H1 (cell line): ENCODE data around the gene NOC4L. TPM values are rescaled to one million over a fixed set of nuclear protein-coding genes. Genes with fewer than 3 reads are reported as not detected.

Experiments
- CTCF ChIA-PET: fragments of 300-600 bp; sonication (Branson Sonifier 250); formaldehyde crosslinking; loops from one replicate; lab custom pipeline; 2021; ENCODE audit not compliant: partially characterized antibody; lab: Charles Lee
- POLR2A ChIA-PET: fragments of 300-600 bp; sonication (Branson Sonifier 250); formaldehyde crosslinking; loops from one replicate; lab custom pipeline; 2021; ENCODE audit warnings: inconsistent platforms; ENCODE audit not compliant: partially characterized antibody; lab: Charles Lee
- DNase-seq, 2 experiments: peaks; one replicate each; pipeline versions ENCODE4 v3.0.0 to v3.0.0-alpha.2; 2010 to 2022; ENCODE audit warnings: low spot score in 2 of 2, low read depth in 1 of 2, mixed read lengths in 1 of 2
- FAIRE-seq: peaks from 2 replicates; lab custom pipeline; 2011; peaks lifted over from hg19 to GRCh38; lab: Jason Lieb, UNC
- H2AFZ ChIP-seq: 2 replicates; pipeline ENCODE4 v1.8.1; 2012; ENCODE audit warnings: low read length, inconsistent platforms
- H2AK5ac ChIP-seq: 2 replicates; pipeline ENCODE4 v1.6.1; 2013; ENCODE audit warnings: low read depth, low read length
- H2BK120ac ChIP-seq: replicated peaks from 2 replicates; pipeline ENCODE3; 2013; ENCODE audit warnings: low read depth, low read length, inconsistent platforms
- H2BK12ac ChIP-seq: 2 replicates; pipeline ENCODE4 v1.6.1; 2013; ENCODE audit warnings: low read depth, low read length
- H2BK15ac ChIP-seq: 2 replicates; pipeline ENCODE4 v1.6.1; 2013; ENCODE audit warnings: low read length
- H2BK20ac ChIP-seq: 2 replicates; pipeline ENCODE4 v1.6.1; 2013; ENCODE audit warnings: low read length
- H2BK5ac ChIP-seq: 2 replicates; pipeline ENCODE4 v1.6.1; 2013; ENCODE audit warnings: low read depth, low read length
- H3K14ac ChIP-seq: 2 replicates; pipeline ENCODE4 v1.6.1; 2013; ENCODE audit warnings: inconsistent platforms; ENCODE audit not compliant: insufficient read length
- H3K18ac ChIP-seq: 2 replicates; pipeline ENCODE4 v1.6.1; 2013; ENCODE audit warnings: low read length; ENCODE audit errors: extremely low read depth
- H3K23ac ChIP-seq: 2 replicates; pipeline ENCODE4 v1.6.1; 2013; ENCODE audit warnings: inconsistent platforms; ENCODE audit not compliant: insufficient read length
- H3K23me2 ChIP-seq: 2 replicates; pipeline ENCODE4 v1.6.1; 2013; ENCODE audit warnings: low read depth, low read length
- H3K27ac ChIP-seq: 2 replicates; pipeline ENCODE4 v1.6.1; 2011; ENCODE audit warnings: low read depth, low read length, inconsistent platforms
- H3K27me3 ChIP-seq, 4 experiments: replicated peaks in 1 of 4; 1 replicate in 1 of 4; 2 replicates in 3 of 4; pipeline versions ENCODE4 v1.6.1 to v1.8.1; 2011 to 2013; ENCODE audit warnings: low read length in 3 of 4, mild to moderate bottlenecking in 3 of 4, inconsistent platforms in 2 of 4, mixed read lengths in 2 of 4, moderate library complexity in 1 of 4; ENCODE audit not compliant: control insufficient read depth in 3 of 4, insufficient read depth in 3 of 4; ENCODE audit errors: extremely low read depth in 1 of 4
- H3K36me3 ChIP-seq, 4 experiments: 2 replicates each; pipeline versions ENCODE4 v1.6.1 to v1.8.1; 2011 to 2013; ENCODE audit warnings: mild to moderate bottlenecking in 4 of 4, low read length in 3 of 4, moderate library complexity in 2 of 4, control low read depth in 1 of 4, inconsistent platforms in 1 of 4; ENCODE audit not compliant: insufficient read depth in 4 of 4, control insufficient read depth in 2 of 4
- H3K4ac ChIP-seq: replicated peaks from 2 replicates; pipeline ENCODE3; 2013; ENCODE audit warnings: low read length, low read depth, mixed read lengths, inconsistent platforms; ENCODE audit not compliant: insufficient read length
- H3K4me1 ChIP-seq, 4 experiments: replicated peaks in 1 of 4; 1 replicate in 1 of 4; 2 replicates in 3 of 4; pipeline versions ENCODE4 v1.6.1 to v1.8.1; 2011 to 2013; ENCODE audit warnings: low read length in 3 of 4, inconsistent platforms in 2 of 4, mixed read lengths in 1 of 4; ENCODE audit not compliant: insufficient read depth in 4 of 4, control insufficient read depth in 3 of 4
- H3K4me2 ChIP-seq, 2 experiments: 2 replicates each; pipeline versions ENCODE4 v1.6.1 to v1.8.1; 2011 to 2013; ENCODE audit warnings: low read depth in 2 of 2, low read length in 2 of 2, control low read depth in 1 of 2, inconsistent platforms in 1 of 2, mild to moderate bottlenecking in 1 of 2; ENCODE audit not compliant: insufficient read depth in 1 of 2
- H3K4me3 ChIP-seq, 4 experiments: fragments of 200-600, 300-600 bp in 1 of 4; sonication (generic), shearing (Covaris generic), sonication (Bioruptor Twin) in 1 of 4; 2 replicates each; pipeline versions ENCODE4 v1.5.1 to v1.8.1; 2011 to 2016; ENCODE audit warnings: low read length in 4 of 4, low read depth in 3 of 4, control low read depth in 2 of 4, inconsistent platforms in 2 of 4, mild to moderate bottlenecking in 2 of 4, mixed read lengths in 1 of 4, moderate library complexity in 1 of 4; ENCODE audit not compliant: insufficient read depth in 2 of 4; ENCODE audit errors: extremely low read depth in 1 of 4
- H3K56ac ChIP-seq: replicated peaks from 2 replicates; pipeline ENCODE3; 2013; ENCODE audit warnings: low read depth, mild to moderate bottlenecking, mixed read lengths, low read length, inconsistent platforms; ENCODE audit not compliant: insufficient read length
- H3K79me1 ChIP-seq: 2 replicates; pipeline ENCODE4 v1.6.1; 2013; ENCODE audit warnings: low read depth, low read length, control low read depth
- H3K79me2 ChIP-seq, 2 experiments: 2 replicates each; pipeline versions ENCODE4 v1.6.1 to v1.8.1; 2012 to 2013; ENCODE audit warnings: low read length in 2 of 2, mild to moderate bottlenecking in 2 of 2, inconsistent platforms in 1 of 2; ENCODE audit not compliant: insufficient read depth in 2 of 2, control insufficient read depth in 1 of 2
- H3K9ac ChIP-seq, 4 experiments: replicated peaks in 1 of 4; 1 replicate in 1 of 4; 2 replicates in 3 of 4; pipeline versions ENCODE4 v1.6.1 to v1.8.1; 2011 to 2013; ENCODE audit warnings: low read depth in 3 of 4, low read length in 3 of 4, control low read depth in 2 of 4, mild to moderate bottlenecking in 2 of 4, moderate library complexity in 2 of 4, inconsistent platforms in 1 of 4; ENCODE audit errors: extremely low read depth in 1 of 4
- H3K9me3 ChIP-seq, 2 experiments: 2 replicates each; pipeline versions ENCODE4 v1.6.1 to v1.8.1; 2012 to 2013; ENCODE audit warnings: mild to moderate bottlenecking in 2 of 2, moderate library complexity in 2 of 2, control low read depth in 1 of 2, inconsistent platforms in 1 of 2, low read depth in 1 of 2, low read length in 1 of 2, mixed read lengths in 1 of 2; ENCODE audit not compliant: insufficient read depth in 2 of 2
- H4K20me1 ChIP-seq, 2 experiments: replicated peaks in 1 of 2; 2 replicates each; pipeline versions ENCODE3 to v1.8.1; 2011 to 2013; ENCODE audit warnings: inconsistent platforms in 2 of 2, low read length in 2 of 2, mild to moderate bottlenecking in 1 of 2; ENCODE audit not compliant: insufficient read depth in 2 of 2, control insufficient read depth in 1 of 2
- H4K5ac ChIP-seq: 2 replicates; pipeline ENCODE4 v1.6.1; 2013; ENCODE audit warnings: low read length, low read depth, mixed read lengths, inconsistent platforms; ENCODE audit not compliant: insufficient read length
- H4K8ac ChIP-seq: 2 replicates; pipeline ENCODE4 v1.8.0; 2013; ENCODE audit warnings: mild to moderate bottlenecking, moderate library complexity, low read length, inconsistent platforms; ENCODE audit not compliant: insufficient read depth; ENCODE audit errors: extremely low read depth
- H4K91ac ChIP-seq: replicated peaks from 2 replicates; pipeline ENCODE3; 2013; ENCODE audit warnings: low read length, mixed read lengths, inconsistent platforms; ENCODE audit not compliant: insufficient read length
- ASH2L ChIP-seq: fragments of 200-600, 300-600 bp; sonication (generic); IDR thresholded peaks from one replicate; pipeline ENCODE4 v1.7.1; 2017; ENCODE audit warnings: low read length
- CBX8 ChIP-seq: fragments of 300-800, 300-1000 bp; sonication (generic); IDR thresholded peaks from 2 replicates; pipeline ENCODE4 v1.7.1; 2016; ENCODE audit warnings: low read depth, low read length, borderline replicate concordance
- MAFK ChIP-seq: IDR thresholded peaks from 2 replicates; pipeline ENCODE4 v1.6.1; 2012; ENCODE audit warnings: low read depth, mild to moderate bottlenecking, improper control_type of control experiment, low read length
- NRF1 ChIP-seq: IDR thresholded peaks from 2 replicates; pipeline ENCODE4 v1.6.1; 2011; ENCODE audit warnings: mild to moderate bottlenecking, low read depth, low read length, improper control_type of control experiment
- SP2 ChIP-seq: IDR thresholded peaks from 2 replicates; pipeline ENCODE4 v1.6.1; 2012; ENCODE audit warnings: mild to moderate bottlenecking, low read length, inconsistent platforms
- WGBS, 2 experiments: shearing (Covaris generic) in 1 of 2; methylation state at CpG; one replicate each; pipeline versions ENCODE4 v1.1.6 to v1.1.7; 2013 to 2015; ENCODE audit warnings: low lambda C conversion rate in 2 of 2, mixed read lengths in 2 of 2, inconsistent platforms in 1 of 2, low coverage in 1 of 2, missing lambda C conversion rate in 1 of 2; ENCODE audit not compliant: insufficient replicate concordance in 2 of 2, insufficient coverage in 1 of 2, insufficient read length in 1 of 2; ENCODE audit errors: extremely low coverage in 1 of 2, missing lambda C conversion rate in 1 of 2; 5-methylcytosine and 5-hydroxymethylcytosine counted together
- polyA plus RNA-seq, 7 experiments: library from polyadenylated mRNA; depleted of rRNA in 3 of 7; stranded (reverse) in 5 of 7; unstranded in 2 of 7; fragments of >200 nt in 5 of 7; fragments of 200-250 nt in 2 of 7; gene quantifications; 1 replicate in 5 of 7; 2 replicates in 1 of 7; 4 replicates in 1 of 7; pipeline versions ENCODE4 v1.2.1 to v1.2.3, GENCODE V29; 2011 to 2013; ENCODE audit warnings: missing spikeins in 2 of 7, mixed read lengths in 2 of 7
- total RNA-seq: library from RNA; stranded (reverse); fragmentation: NEBNext Ultra II Directional; extraction: Animal tissue kit (Norgen Biotek cat#: 25700); gene quantifications from 2 replicates; pipeline ENCODE4 v1.2.1, GENCODE V29; 2021

Gene NOC4L
- total and polyA plus RNA-seq, 2 of the 8 experiments (the other 6 are each of a cell fraction or from before 2014, with no cell fraction given), result 26.8 to 40.3 TPM

- Histone ChIP-seq H3K27ac (no peak overlapping the region), H2AK5ac (no peak overlapping the region), H3K9ac (no peak overlapping the region), H3K4ac (no peak overlapping the region), H3K36me3 (no peaks in the 10 kb centered on the region), H4K91ac (no peak overlapping the region), H3K23ac (no peak overlapping the region), H3K23me2 (no peaks in the 10 kb centered on the region), H3K14ac (no peak overlapping the region), H4K5ac (no peak overlapping the region), H2BK12ac (no peak overlapping the region), H3K4me3 (no peak overlapping the region), H2BK15ac (no peak overlapping the region), H3K9me3 (peaks cover 11 to 15% of the 10 kb centered on the region in 2 experiments), H3K56ac (no peak overlapping the region), H3K18ac (no peak overlapping the region), H2BK20ac (no peak overlapping the region), H2BK120ac (no peak overlapping the region), H3K27me3 (peaks cover 0 to 23% (median 6%) of the 10 kb centered on the region in 4 experiments; a peak in 5 of 7 replicates), H2BK5ac (no peak overlapping the region), H3K79me1 (no peaks in the 10 kb centered on the region), H4K8ac (no peak overlapping the region), H4K20me1 (no peaks in the 10 kb centered on the region), H3K79me2 (no peaks in the 10 kb centered on the region), H2AFZ (no peak overlapping the region), H3K4me2 (no peak overlapping the region), H3K4me1 (no peaks in the 10 kb centered on the region; a peak in 1 of 7 replicates)
- DNase-seq (no peak), FAIRE-seq (no peak)
- ChIA-PET POLR2A (interaction anchor here (0.7 kb wide), 1 partner anchor 30 kb away, joined by 3 read pairs; no protein-coding TSS in a partner anchor), CTCF (interaction anchor here (1.2 to 1.3 kb wide), 2 partner anchors 17 to 144 kb away, joined by 3 to 4 read pairs; no protein-coding TSS in a partner anchor)
- 86% methylated on average over 22 of the region's 22 CpGs; no CpG with 5 or more reads in 1 of the 2 experiments for WGBS, 2 experiments
- TF ChIP-seq ASH2L (no peak), SP2 (no peak), NRF1 (no peak), CBX8 (no peak), MAFK (no peak)
Observed at GRCh38 chr12:132196873-132197390, 52.7 kb downstream of the NOC4L start.
